ENCODE measurements around the gene FABP1.

Gene FABP1

DNA sequence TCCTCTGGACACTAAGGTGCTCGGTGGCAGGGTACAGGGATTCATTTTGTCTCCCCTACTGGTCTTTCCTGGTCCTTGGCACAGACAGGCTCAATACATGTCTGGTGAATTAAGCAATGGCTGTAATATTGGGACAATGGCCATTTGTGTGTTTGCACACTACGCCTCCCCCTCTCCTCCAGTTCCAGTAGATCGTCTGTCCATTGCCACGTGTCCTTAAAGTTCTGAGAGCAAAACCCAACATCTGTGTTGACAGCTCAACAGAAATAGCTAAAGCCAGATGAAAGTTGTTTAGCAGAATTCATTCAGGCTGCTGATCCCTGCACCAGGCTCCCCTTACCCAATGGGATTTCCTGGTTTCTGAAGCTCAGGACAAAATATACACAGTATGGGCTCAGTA is 9.0 kb upstream of the FABP1 start:
- DNase-seq = no peak

DNA sequence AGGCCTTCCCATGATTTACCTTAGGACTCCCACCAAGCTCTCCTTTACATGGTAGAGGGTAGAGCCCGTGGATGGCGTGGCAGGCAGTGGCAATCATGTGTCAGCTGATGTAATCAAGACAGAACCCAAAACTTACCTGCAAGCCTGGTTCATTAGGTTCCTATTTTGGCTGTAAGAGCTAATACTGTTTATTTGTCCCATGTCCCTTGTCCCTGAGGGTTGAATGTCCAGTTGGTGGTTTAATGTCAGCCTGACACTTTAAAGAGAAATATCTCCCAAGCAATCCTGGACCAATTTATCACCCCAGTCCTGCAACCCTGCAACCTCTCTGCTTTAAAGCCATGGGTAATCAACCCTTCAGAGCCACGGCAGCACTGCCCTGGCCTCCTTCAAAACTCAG is 6.0 kb upstream of the FABP1 start:
- DNase-seq = no peak

- no peak for DNase-seq
Observed at GRCh38 chr2:88131999-88132368, 4.1 kb upstream of the FABP1 start.

GRCh38 chr2:88131201-88131998 is 3.5 kb upstream of the FABP1 start:
- no peak for DNase-seq

DNA sequence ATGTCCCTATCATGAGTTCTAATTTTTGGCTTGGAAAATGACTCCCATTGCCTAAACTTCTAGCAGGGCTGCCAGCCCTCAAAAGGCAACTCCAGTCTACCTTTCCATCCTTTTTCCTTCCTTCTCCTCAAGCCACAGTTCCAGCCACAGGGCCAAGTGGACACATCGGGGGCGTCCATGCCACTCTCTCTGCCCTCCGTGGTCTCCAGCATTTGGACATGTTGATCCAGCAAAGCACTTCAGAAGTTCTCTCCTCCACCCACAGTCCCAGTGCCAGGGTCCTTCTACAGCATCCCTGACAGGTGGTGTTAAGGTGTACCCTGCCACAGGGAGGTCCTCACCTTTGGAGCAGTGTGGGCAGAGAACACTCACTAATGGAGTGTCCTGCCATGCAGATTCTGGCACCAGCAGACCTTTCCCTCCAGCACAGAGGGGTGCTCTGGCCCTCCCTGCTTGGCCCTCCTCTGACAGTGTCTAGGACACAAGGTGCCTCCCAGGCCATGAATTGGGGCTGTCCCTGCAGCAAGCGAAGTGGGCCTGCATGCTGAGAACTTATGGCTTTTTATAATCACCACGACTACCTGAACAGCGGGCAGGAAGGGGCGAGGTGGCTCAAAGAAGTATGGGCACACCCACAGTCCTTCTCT is 1.6 kb upstream of the FABP1 start:
- DNase-seq = no peak

- DNase-seq = no peak
Observed at GRCh38 chr2:88128654-88129312, 921 bp upstream of the FABP1 start.

GRCh38 chr2:88127638-88127887 is 299 bp downstream of the FABP1 start:
- no peak for DNase-seq

DNA sequence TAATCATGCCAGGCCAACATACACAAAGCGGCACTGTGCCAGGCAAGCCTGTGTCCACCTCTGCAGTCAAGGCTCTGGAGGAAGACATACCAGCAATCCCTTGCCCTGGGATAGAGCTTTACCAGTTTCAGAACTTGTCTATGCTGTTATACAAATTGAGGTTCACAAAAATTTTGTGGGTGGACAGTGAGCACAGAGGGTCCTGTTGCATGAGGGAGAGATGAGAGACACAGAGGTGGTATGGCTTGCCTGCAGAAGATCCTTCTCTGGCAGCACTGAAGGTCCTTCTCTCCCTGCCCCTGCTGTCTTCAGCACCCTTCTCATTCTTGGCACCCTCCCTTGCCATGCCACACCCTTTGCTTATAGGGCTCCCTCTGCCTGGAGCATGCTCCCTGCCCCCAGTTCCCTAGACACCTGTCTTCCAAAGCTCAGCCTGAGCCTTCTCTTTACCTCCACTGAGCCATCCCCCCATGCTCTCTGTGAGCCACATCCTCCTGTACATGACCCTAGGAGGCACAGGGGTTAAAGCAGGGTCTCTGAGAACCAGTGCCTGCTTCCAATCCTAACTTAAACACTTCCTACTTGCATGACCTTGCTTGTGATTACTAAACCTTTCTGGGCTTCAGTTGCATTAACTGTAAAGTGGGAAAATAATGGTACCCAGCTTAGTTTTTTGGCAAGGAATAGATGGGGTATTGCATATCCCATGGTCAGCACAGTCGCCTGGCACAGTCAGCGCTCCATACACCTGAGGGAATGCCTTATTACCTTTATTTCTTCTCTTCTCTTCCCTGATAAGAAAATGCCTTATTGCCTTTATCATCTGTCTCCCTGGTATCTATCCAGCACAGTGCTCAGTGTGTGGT is 857 bp downstream of the FABP1 start:
- no peak for DNase-seq

DNA sequence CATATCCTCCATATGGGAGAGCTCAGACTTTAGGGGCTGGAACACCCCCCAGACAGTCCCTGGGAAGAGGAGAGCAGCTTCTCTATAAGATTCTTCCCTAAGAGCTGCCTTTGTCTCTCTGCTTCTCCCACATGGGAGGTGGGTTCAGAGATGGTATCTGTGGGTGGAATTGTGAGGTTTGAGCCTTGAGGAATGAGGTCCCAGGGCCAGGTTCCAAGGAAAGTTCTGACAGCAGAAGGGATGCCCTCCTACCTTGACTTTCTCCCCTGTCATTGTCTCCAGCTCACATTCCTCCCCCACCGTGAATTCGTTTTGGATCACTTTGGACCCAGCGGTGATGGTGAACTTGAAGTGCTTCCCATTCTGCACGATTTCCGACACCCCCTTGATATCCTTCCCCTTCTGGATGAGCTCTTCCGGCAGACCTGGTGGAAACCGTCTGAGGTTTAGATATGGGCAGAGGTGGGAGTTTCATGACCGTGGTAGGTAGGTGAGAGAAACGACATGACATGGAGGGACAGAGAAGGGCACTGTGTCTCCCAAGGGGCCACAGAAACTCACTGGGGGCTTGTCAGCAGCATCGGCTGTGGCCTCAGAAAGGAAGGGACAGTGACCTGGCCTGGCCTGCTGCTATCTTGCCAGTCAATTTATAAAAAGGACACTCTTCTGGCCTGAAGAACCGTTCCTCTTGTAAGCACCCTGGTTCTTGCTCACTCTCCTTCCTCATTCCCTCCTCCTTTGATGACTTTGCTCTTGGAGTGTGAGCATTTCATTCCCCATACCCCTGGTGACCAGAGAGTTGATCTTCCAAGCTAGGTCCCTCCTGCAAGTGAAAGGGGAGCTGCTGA is 1.7 kb downstream of the FABP1 start:
- DNase-seq = no peak

DNA sequence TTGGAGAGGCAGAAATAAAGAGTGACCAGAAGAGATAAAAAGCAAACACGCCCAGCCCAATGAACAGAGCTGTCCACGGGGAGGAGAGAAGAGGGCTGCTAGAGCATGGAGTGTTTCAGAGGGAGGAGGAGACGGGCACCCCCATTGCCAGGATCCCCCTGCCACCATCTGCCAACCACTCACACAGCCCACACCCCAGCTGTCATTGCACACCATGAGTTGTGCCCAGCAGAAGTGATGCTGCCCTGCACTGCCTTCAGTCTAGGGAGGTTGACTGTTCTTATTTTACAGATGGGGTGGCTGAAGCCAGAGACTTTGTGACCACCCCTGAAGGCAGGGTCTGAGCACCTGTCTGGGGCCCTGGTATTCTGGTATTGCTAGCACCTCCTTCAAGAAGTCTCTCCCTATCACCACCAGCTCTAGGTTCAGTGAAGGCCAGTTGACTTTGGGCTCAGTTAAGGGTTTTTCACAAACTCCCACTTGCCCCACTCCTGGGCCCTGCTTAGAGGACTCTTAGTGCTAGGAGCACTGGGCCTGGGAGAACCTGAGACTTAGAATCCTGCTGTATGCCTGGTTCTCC is 2.4 kb downstream of the FABP1 start:
- no peak for DNase-seq

DNA sequence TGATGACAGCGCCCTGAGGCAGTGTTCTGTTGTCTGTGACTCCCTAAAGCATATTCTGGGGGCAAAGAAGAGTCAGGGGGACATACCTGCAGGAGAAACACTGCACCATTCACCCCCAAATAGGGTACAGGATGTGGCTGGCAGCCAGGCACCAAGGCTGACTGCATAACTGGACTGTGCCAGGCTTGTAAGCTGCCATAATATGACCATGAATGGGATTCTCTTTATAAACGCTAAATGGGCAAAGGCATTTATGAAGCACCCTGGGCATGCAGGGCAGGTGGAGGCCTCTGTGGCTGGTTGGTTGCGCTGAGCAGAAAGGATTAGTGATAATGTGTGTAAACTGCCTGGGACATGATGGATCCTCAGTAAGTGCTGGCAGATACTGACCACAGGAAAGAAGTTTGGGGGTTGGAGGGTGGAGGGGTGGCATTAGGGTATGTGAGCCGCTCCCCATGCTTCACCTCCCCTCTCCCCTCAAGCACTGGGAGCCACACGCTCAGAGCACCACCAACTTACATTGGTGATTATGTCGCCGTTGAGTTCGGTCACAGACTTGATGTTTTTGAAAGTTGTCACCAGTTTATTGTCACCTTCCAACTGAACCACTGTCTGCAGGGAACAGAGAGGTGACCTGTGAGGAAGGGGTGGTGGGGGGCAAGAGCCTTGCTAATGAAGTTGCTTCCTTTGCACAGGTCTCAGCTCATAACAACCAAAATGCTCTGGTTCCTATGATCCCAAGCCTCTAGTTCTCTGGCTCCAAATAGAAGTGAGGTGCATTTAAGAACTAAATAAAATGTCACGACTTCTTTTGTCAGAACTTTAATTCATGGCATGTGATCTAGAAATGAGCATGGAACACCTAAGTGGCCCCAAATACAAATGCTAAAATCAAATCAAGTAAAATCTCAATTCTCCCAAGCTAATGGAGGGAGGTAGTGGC is 3.6 kb downstream of the FABP1 start:
- DNase-seq = no peak

GRCh38 chr2:88123164-88123974 is 4.5 kb downstream of the FABP1 start:
- no peak for DNase-seq

DNA sequence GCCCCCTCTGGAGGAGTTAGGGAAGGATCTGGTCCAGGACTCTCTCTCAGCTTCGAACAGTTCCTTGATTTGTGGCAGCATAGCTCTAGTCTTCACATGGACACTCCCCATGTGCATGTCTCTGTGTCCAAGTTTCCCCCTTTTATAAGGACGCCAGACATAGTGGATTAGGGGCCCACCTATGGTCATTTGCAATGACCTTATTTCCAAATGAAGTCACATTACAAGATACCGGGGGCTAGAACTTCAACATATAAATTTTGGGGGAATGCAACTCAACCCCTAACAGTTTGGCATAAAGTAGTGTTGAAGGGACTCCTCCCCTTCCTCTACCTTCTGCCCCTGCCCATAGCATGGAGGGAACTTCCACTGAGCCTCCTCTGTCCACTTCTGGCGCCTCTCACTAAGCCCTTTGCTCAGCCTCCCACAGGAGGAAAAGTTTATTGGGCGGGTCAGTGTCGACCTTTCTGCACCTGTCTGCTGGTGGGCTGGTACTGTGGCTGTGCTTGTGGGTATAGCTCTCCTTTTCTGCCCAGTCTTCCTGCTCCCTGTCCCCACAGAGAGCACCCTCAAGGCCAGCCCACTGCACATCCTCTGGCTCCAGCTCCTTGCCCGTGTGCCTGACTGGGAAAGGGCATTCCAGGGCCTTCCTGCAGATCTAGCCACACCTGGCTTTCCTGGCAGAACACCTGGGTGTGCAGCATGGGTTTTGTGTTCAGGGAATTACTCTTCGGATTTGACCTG is 5.5 kb downstream of the FABP1 start:
- no peak for DNase-seq

GRCh38 chr2:88121678-88122077 is 6.2 kb downstream of the FABP1 start:
- DNase-seq = no peak

DNA sequence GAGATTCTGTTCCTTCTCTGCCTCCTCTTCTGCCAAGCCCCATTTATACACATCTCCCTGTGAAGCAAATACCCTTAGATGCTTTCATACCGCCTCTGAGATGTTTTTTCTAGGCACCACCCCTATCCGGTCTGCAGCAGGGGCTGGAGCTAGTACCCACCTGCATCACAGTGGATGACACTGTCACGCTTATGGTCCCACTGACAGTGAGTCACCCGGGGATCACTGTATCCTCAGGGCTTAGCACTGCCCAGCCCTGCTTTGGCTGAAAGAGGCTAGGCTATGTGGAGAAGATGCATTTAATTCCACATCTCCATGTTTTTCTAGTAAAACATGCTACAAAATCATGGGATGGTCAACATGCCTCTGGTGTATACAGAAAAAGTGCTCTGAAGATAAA is 9.9 kb downstream of the FABP1 start:
- no peak for DNase-seq

GRCh38 chr2:88116669-88117432 is 11.0 kb downstream of the FABP1 start:
- no peak for DNase-seq

- DNase-seq = no peak
Observed at GRCh38 chr2:88115825-88116518, 11.9 kb downstream of the FABP1 start.

DNA sequence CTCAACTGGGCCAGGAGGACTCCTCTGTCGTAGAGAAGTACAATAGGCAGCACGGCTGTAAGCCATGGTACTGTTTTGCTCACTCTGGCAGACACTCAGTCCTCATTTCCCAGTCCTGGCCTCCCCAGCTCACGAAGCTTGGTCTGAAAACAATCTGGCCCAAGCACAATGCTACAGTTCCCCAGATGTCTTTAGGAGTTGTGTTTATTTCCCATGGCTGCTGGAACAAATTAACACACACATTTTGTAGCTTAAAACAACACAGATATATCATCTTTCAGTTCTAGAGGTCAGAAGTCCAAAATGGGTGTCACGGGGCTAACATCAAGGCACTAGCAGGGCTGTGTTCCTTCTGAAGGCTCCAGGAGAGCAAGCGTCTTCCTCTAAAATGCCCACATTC is 13.0 kb downstream of the FABP1 start:
- DNase-seq = no peak

All from activated CD4-positive, alpha-beta T cell treated with anti-CD3 and anti-CD28 coated beads for 4 hours (primary cell).